Neural cell (in vitro differentiated cells): Measurements from ENCODE around the gene TNFAIP8L1. TPM values are rescaled to one million over a fixed set of nuclear protein-coding genes. Genes with fewer than 3 reads are reported as not detected.
"Not testable (repeated sequence)": the region's sequence is repeated elsewhere in the genome, so short reads cannot be mapped to it uniquely, and the experiment has no call there.

Source experiments
- H2AFZ ChIP-seq: fragments of 200-600, 300-800 bp; sonication (generic), shearing (Covaris generic); 2 replicates; pipeline ENCODE4 v1.6.0; 2014; ENCODE audit warnings: low read depth, mild to moderate bottlenecking, antibody characterized with exemption, low read length, moderate library complexity
- H3F3A ChIP-seq: fragments of 200-600 bp; shearing (Covaris generic); 2 replicates; pipeline ENCODE4 v1.6.1; 2016; ENCODE audit warnings: mild to moderate bottlenecking, moderate library complexity, mixed read lengths, antibody characterized with exemption, low read length; ENCODE audit not compliant: insufficient read depth, poor library complexity, severe bottlenecking
- H3K27ac ChIP-seq: fragments of 200-600, 300-800 bp; sonication (generic), shearing (Covaris generic); 2 replicates; pipeline ENCODE4 v1.5.1; 2014; ENCODE audit warnings: mild to moderate bottlenecking, low read length, moderate library complexity
- H3K27me3 ChIP-seq: fragments of 300-800, 200-600 bp; sonication (generic), shearing (Covaris generic); 2 replicates; pipeline ENCODE4 v1.6.0; 2014; ENCODE audit warnings: mild to moderate bottlenecking, low read depth, low read length, moderate library complexity; ENCODE audit not compliant: insufficient read depth
- H3K36me3 ChIP-seq: fragments of 300-800, 200-600 bp; sonication (generic), shearing (Covaris generic); 2 replicates; pipeline ENCODE4 v1.5.1; 2014; ENCODE audit warnings: mild to moderate bottlenecking, antibody characterized with exemption, low read length, moderate library complexity; ENCODE audit not compliant: insufficient read depth
- H3K4me2 ChIP-seq: fragments of 300-800, 200-600 bp; sonication (generic), shearing (Covaris generic); 2 replicates; pipeline ENCODE4 v1.6.0; 2014; ENCODE audit warnings: mild to moderate bottlenecking, low read length
- H3K4me3 ChIP-seq: fragments of 300-800, 200-600 bp; sonication (generic), shearing (Covaris generic); 2 replicates; pipeline ENCODE4 v1.5.1; 2014; ENCODE audit warnings: mild to moderate bottlenecking, low read length, moderate library complexity
- H3K79me2 ChIP-seq: fragments of 200-600 bp; shearing (Covaris generic); replicated peaks from 2 replicates; pipeline ENCODE4 v1.6.0; 2014; ENCODE audit warnings: mild to moderate bottlenecking, low read length, moderate library complexity; ENCODE audit not compliant: insufficient read depth
- H3K9ac ChIP-seq: fragments of 300-800, 200-600 bp; sonication (generic), shearing (Covaris generic); 2 replicates; pipeline ENCODE4 v1.6.1; 2016; ENCODE audit warnings: mild to moderate bottlenecking, low read length, mixed read lengths
- H3K9me2 ChIP-seq: fragments of 200-600 bp; shearing (Covaris generic); 2 replicates; pipeline ENCODE4 v1.6.1; 2016; ENCODE audit warnings: mild to moderate bottlenecking, low read length, mixed read lengths; ENCODE audit not compliant: insufficient read depth
- H3K9me3 ChIP-seq: fragments of 200-600, 300-800 bp; sonication (generic), shearing (Covaris generic); 2 replicates; pipeline ENCODE4 v1.6.1; 2016; ENCODE audit warnings: mild to moderate bottlenecking, mixed run types, low read length, moderate library complexity, mixed read lengths
- H4K20me1 ChIP-seq: fragments of 200-600 bp; shearing (Covaris generic); 2 replicates; pipeline ENCODE4 v1.6.1; 2016; ENCODE audit warnings: mild to moderate bottlenecking, mixed run types; ENCODE audit not compliant: insufficient read depth
- EP300 ChIP-seq: fragments of 450-650 bp; conservative IDR thresholded peaks from 2 replicates; pipeline ENCODE4 v1.6.1; 2014; ENCODE audit warnings: antibody characterized with exemption, mild to moderate bottlenecking, moderate library complexity; ENCODE audit not compliant: poor library complexity, severe bottlenecking
- EZH2 ChIP-seq: fragments of 200-600, 300-800 bp; shearing (Covaris generic), sonication (generic); IDR thresholded peaks from 2 replicates; pipeline ENCODE4 v1.6.1; 2014; ENCODE audit warnings: antibody characterized with exemption, low read length, borderline replicate concordance, mild to moderate bottlenecking; ENCODE audit not compliant: insufficient read depth, poor library complexity, severe bottlenecking
- MXI1 ChIP-seq: fragments of 450-650 bp; conservative IDR thresholded peaks from 2 replicates; pipeline ENCODE4 v1.6.1; 2014; ENCODE audit warnings: antibody characterized with exemption, mild to moderate bottlenecking; ENCODE audit not compliant: poor library complexity, severe bottlenecking
- POLR2AphosphoS5 ChIP-seq: IDR thresholded peaks from 2 replicates; pipeline ENCODE4 v1.6.1; 2012
- RAD21 ChIP-seq: fragments of 450-650 bp; conservative IDR thresholded peaks from 2 replicates; pipeline ENCODE4 v1.6.1; 2014; ENCODE audit warnings: antibody characterized with exemption, mild to moderate bottlenecking, moderate library complexity
- SMC3 ChIP-seq: fragments of 450-650 bp; conservative IDR thresholded peaks from 2 replicates; pipeline ENCODE4 v1.6.1; 2014; ENCODE audit warnings: antibody characterized with exemption, mild to moderate bottlenecking, moderate library complexity; ENCODE audit not compliant: poor library complexity
- TAF1 ChIP-seq: IDR thresholded peaks from 2 replicates; pipeline ENCODE4 v1.6.1; 2012; ENCODE audit warnings: low read depth
- polyA plus RNA-seq: library from polyadenylated mRNA; depleted of rRNA; stranded (reverse); fragments of >200 nt; gene quantifications from 2 replicates; pipeline ENCODE4 v1.2.3, GENCODE V29; 2014
- TF ChIP-seq, protein P1 (sequence below): IDR thresholded peaks from 2 replicates; pipeline ENCODE4 v1.6.1; 2012; ENCODE audit warnings: borderline replicate concordance
- TF ChIP-seq, protein P2 (sequence below): fragments of 450-650 bp; IDR thresholded peaks from 2 replicates; pipeline ENCODE4 v1.5.1; 2014; ENCODE audit warnings: antibody characterized with exemption, mild to moderate bottlenecking, moderate library complexity; ENCODE audit not compliant: poor library complexity, severe bottlenecking

TNFAIP8L1 gene
- polyA plus RNA-seq, 1 donor from 2014 or later: 0.99 TPM

GRCh38 chr19:4676955-4677731 lies 37.8 kb downstream of the TNFAIP8L1 start:
- Histone ChIP-seq H3K9me3 (no peaks in the 10 kb centered on the region), H3K9ac (no peak overlapping the region), H3K36me3 (no peaks in the 10 kb centered on the region), H3K9me2 (no peaks in the 10 kb centered on the region), H3K4me3 (no peak overlapping the region), H2AFZ (no peak overlapping the region), H3F3A (no peaks in the 10 kb centered on the region), H3K27me3 (no peaks in the 10 kb centered on the region), H3K4me2 (no peak overlapping the region), H3K27ac (no peak overlapping the region), H3K79me2 (no peaks in the 10 kb centered on the region), H4K20me1 (no peaks in the 10 kb centered on the region)
- TF ChIP-seq TAF1: no peak

- no peaks in the 10 kb centered on the region for H3K27me3 ChIP-seq
- no peak overlapping the region for H2AFZ ChIP-seq
- TF ChIP-seq TAF1 (no peak), EP300 (no peak), SMC3 (no peak), POLR2AphosphoS5 (no peak), EZH2 (no peak), RAD21 (no peak), MXI1 (no peak)
- TF ChIP-seq, protein P1, sequence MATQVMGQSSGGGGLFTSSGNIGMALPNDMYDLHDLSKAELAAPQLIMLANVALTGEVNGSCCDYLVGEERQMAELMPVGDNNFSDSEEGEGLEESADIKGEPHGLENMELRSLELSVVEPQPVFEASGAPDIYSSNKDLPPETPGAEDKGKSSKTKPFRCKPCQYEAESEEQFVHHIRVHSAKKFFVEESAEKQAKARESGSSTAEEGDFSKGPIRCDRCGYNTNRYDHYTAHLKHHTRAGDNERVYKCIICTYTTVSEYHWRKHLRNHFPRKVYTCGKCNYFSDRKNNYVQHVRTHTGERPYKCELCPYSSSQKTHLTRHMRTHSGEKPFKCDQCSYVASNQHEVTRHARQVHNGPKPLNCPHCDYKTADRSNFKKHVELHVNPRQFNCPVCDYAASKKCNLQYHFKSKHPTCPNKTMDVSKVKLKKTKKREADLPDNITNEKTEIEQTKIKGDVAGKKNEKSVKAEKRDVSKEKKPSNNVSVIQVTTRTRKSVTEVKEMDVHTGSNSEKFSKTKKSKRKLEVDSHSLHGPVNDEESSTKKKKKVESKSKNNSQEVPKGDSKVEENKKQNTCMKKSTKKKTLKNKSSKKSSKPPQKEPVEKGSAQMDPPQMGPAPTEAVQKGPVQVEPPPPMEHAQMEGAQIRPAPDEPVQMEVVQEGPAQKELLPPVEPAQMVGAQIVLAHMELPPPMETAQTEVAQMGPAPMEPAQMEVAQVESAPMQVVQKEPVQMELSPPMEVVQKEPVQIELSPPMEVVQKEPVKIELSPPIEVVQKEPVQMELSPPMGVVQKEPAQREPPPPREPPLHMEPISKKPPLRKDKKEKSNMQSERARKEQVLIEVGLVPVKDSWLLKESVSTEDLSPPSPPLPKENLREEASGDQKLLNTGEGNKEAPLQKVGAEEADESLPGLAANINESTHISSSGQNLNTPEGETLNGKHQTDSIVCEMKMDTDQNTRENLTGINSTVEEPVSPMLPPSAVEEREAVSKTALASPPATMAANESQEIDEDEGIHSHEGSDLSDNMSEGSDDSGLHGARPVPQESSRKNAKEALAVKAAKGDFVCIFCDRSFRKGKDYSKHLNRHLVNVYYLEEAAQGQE: no peak
- TF ChIP-seq, protein P2, sequence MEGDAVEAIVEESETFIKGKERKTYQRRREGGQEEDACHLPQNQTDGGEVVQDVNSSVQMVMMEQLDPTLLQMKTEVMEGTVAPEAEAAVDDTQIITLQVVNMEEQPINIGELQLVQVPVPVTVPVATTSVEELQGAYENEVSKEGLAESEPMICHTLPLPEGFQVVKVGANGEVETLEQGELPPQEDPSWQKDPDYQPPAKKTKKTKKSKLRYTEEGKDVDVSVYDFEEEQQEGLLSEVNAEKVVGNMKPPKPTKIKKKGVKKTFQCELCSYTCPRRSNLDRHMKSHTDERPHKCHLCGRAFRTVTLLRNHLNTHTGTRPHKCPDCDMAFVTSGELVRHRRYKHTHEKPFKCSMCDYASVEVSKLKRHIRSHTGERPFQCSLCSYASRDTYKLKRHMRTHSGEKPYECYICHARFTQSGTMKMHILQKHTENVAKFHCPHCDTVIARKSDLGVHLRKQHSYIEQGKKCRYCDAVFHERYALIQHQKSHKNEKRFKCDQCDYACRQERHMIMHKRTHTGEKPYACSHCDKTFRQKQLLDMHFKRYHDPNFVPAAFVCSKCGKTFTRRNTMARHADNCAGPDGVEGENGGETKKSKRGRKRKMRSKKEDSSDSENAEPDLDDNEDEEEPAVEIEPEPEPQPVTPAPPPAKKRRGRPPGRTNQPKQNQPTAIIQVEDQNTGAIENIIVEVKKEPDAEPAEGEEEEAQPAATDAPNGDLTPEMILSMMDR: no peak
- no peaks in the 10 kb centered on the region for H3F3A ChIP-seq
- H3K4me2 ChIP-seq: no peak overlapping the region
- no peaks in the 10 kb centered on the region for H3K79me2 ChIP-seq
- no peak overlapping the region for H3K27ac ChIP-seq
- no peaks in the 10 kb centered on the region for H3K9me2 ChIP-seq
- no peak overlapping the region for H3K4me3 ChIP-seq
- no peaks in the 10 kb centered on the region for H3K36me3 ChIP-seq
- H4K20me1 ChIP-seq: no peaks in the 10 kb centered on the region
- H3K9ac ChIP-seq: no peak overlapping the region
- H3K9me3 ChIP-seq: no peaks in the 10 kb centered on the region
Measured at GRCh38 chr19:4678881-4679790, 39.8 kb downstream of the TNFAIP8L1 start.

DNA sequence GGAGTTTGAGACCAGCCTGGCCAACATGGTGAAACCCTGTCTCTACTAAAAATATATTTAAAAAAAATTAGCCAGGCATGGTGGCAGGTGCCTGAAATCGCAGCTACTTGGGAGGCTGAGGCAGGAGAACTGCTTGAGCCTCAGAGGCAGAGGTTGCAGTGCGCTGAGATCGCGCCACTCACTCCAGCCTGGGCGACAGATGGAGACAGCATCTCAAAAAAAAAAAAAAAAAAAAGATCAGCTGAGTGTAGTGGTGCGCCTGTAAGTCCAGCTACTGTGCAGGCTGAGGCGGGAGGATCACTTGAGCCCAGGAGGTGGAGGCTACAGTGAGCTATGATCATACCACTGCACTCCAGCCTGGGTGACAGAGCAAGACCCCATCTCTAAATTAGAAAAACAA lies 40.7 kb downstream of the TNFAIP8L1 start:
- H3F3A ChIP-seq, H3K4me3 ChIP-seq, H3K9me3 ChIP-seq, H3K9me2 ChIP-seq, H2AFZ ChIP-seq, H3K36me3 ChIP-seq, H3K79me2 ChIP-seq, H3K27me3 ChIP-seq, H4K20me1 ChIP-seq, H3K27ac ChIP-seq, H3K4me2 ChIP-seq, H3K9ac ChIP-seq: not testable (repeated sequence)
